Prostate gland (tissue), 2 donors: Measurements from ENCODE around the gene KHDC1L.

Experiments
- CTCF ChIP-seq, 4 experiments: fragments of 200-600 bp in 2 of 4; fragments of 450-650 bp in 2 of 4; sonication (generic) in 2 of 4; IDR thresholded peaks; 1 replicate in 3 of 4; 2 replicates in 1 of 4; pipeline ENCODE4 v1.5.1; 2016 to 2019; ENCODE audit warnings: antibody characterized with exemption in 4 of 4, mild to moderate bottlenecking in 2 of 4, moderate library complexity in 2 of 4
- POLR2A ChIP-seq: fragments of 450-650 bp; IDR thresholded peaks from one replicate; pipeline ENCODE4 v1.6.1; 2016; ENCODE audit warnings: antibody characterized with exemption, mild to moderate bottlenecking

GRCh38 chr6:73233048-73233447 lies 7.8 kb upstream of the KHDC1L start:
- TF ChIP-seq POLR2A (no peak), CTCF (IDR thresholded peaks at IDR 0.05) (no peak)
